ENCODE results near the gene APPBP2.
A peak's percentile ranks its signal among the peaks of the same experiment; 100 is the strongest.

The APPBP2 gene

GRCh38 chr17:60510723-60511122, 15.3 kb downstream of the APPBP2 start:
- H3K36me3 Mint-ChIP-seq (ENCODE audit: low read depth) = peaks cover 55% of the 10 kb centered on the region
- H3K27ac Mint-ChIP-seq = no peak overlapping the region
- no peak overlapping the region for H3K4me3 Mint-ChIP-seq
- peaks cover 13% of the 10 kb centered on the region for H3K9me3 Mint-ChIP-seq
- no peaks in the 10 kb centered on the region for H3K27me3 Mint-ChIP-seq (ENCODE audit: low read depth, poor library complexity)
- no peak for DNase-seq
- TF ChIP-seq CTCF (IDR thresholded peaks at IDR 0.05) = no peak
- peaks cover 6% of the 10 kb centered on the region for H3K4me1 Mint-ChIP-seq

- Mint-ChIP-seq H3K36me3 (ENCODE audit: low read depth) (peaks cover 49% of the 10 kb centered on the region), H3K4me3 (no peak overlapping the region), H3K4me1 (peaks cover 6% of the 10 kb centered on the region), H3K27me3 (ENCODE audit: low read depth, poor library complexity) (no peaks in the 10 kb centered on the region), H3K9me3 (peaks cover 13% of the 10 kb centered on the region), H3K27ac (no peak overlapping the region)
- no peak for DNase-seq
- no peak for TF ChIP-seq CTCF (IDR thresholded peaks at IDR 0.05)
Observed at GRCh38 chr17:60510031-60510430, 16.0 kb downstream of the APPBP2 start.

GRCh38 chr17:60508384-60508980, 17.6 kb downstream of the APPBP2 start:
- no peak overlapping the region for H3K4me3 Mint-ChIP-seq
- H3K27me3 Mint-ChIP-seq (ENCODE audit: low read depth, poor library complexity) = no peaks in the 10 kb centered on the region
- peaks cover 6% of the 10 kb centered on the region for H3K4me1 Mint-ChIP-seq
- TF ChIP-seq CTCF (IDR thresholded peaks at IDR 0.05) = no peak
- H3K36me3 Mint-ChIP-seq (ENCODE audit: low read depth) = peaks cover 37% of the 10 kb centered on the region
- DNase-seq = no peak
- peaks cover 5% of the 10 kb centered on the region for H3K9me3 Mint-ChIP-seq
- H3K27ac Mint-ChIP-seq = no peak overlapping the region

GRCh38 chr17:60506312-60506711, 19.7 kb downstream of the APPBP2 start:
- TF ChIP-seq CTCF (IDR thresholded peaks at IDR 0.05) = no peak
- no peak overlapping the region for H3K4me3 Mint-ChIP-seq
- peaks cover 10% of the 10 kb centered on the region for H3K4me1 Mint-ChIP-seq
- H3K9me3 Mint-ChIP-seq = no peaks in the 10 kb centered on the region
- peaks cover 29% of the 10 kb centered on the region for H3K36me3 Mint-ChIP-seq (ENCODE audit: low read depth)
- no peak for DNase-seq
- no peaks in the 10 kb centered on the region for H3K27me3 Mint-ChIP-seq (ENCODE audit: low read depth, poor library complexity)
- H3K27ac Mint-ChIP-seq = peak overlapping the region; percentile 11

- Mint-ChIP-seq H3K27ac (peak overlapping the region; percentile 59), H3K27me3 (ENCODE audit: low read depth, poor library complexity) (no peaks in the 10 kb centered on the region), H3K4me1 (peaks cover 10% of the 10 kb centered on the region), H3K9me3 (no peaks in the 10 kb centered on the region), H3K4me3 (no peak overlapping the region), H3K36me3 (ENCODE audit: low read depth) (peaks cover 54% of the 10 kb centered on the region)
- no peak for DNase-seq
- TF ChIP-seq CTCF (IDR thresholded peaks at IDR 0.05) = no peak
Observed at GRCh38 chr17:60502145-60502544, 23.9 kb downstream of the APPBP2 start.

- Mint-ChIP-seq H3K4me1 (peaks cover 10% of the 10 kb centered on the region), H3K27ac (peak overlapping the region; percentile 86), H3K4me3 (no peak overlapping the region), H3K9me3 (no peaks in the 10 kb centered on the region), H3K27me3 (ENCODE audit: low read depth, poor library complexity) (no peaks in the 10 kb centered on the region), H3K36me3 (ENCODE audit: low read depth) (peaks cover 60% of the 10 kb centered on the region)
- no peak for DNase-seq
- no peak for TF ChIP-seq CTCF (IDR thresholded peaks at IDR 0.05)
Observed at GRCh38 chr17:60501589-60501988, 24.5 kb downstream of the APPBP2 start.

Measured in nephron progenitor cell (in vitro differentiated cells).